SW 1271 (cell line): ENCODE data around the gene GJB6.

Experiments used
- DNase-seq, 2 experiments: peaks; one replicate each; lab custom pipeline; 2025; lab: John Stamatoyannopoulos, UW

Gene GJB6

DNA sequence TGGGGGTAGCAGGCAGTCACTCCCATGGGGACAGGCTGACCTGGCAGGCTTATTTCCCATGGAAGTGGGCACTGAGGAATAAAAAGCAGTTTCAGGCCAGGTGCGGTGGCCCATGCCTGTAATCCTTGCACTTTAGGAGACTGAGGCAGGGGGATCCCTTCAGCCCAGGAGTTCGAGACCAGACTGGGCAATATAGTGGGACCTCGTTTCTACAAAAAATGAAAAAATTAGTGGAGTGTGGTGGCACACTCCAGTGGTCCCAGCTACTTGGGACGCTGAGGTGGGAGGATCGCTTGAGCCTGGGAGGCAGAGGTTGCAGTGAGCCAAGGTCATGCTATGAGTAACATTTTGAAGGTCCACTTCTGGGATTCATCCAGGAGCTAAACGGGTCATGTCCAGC lies 45.3 kb downstream of the GJB6 start:
- DNase-seq = no peak

DNA sequence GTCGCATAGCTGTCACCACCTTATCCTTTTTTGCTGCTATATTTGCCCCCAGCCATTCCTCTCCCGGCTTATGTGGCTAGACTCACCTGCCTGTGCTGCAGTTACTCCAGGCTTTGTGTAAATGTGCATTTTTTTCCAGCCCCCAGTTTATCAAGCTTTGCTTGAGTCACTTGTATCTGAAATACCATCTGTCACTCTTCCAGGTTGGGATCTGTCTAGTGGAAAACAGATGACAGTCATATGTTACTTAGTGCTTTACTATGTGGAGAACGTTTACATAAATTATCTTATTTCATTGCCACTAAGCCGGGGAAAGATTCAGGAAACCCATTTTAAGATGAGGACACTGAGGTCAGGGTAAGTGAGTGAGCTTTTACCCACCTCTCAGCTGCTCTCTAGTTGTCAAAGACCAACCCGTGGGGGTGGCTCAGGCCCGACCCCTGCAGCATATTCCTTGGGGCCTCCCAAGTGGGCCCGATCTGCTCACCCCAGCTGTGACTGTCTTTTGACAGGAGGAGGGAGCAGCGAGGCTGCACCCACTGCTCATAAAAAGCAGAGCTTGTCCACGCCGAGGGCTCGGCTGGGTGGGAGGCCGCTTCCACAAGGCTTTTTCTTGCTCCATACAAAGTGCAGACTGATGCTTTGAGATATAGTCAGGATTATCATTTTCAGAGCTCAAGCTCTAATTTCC lies 46.6 kb downstream of the GJB6 start:
- DNase-seq = no peak

- peak in 1 of 2 experiments; percentile 61 for DNase-seq
Measured at GRCh38 chr13:20182231-20182846, 49.8 kb downstream of the GJB6 start.

- DNase-seq = no peak
Measured at GRCh38 chr13:20181188-20181587, 50.9 kb downstream of the GJB6 start.

GRCh38 chr13:20178156-20178555 lies 54.0 kb downstream of the GJB6 start:
- no peak for DNase-seq

DNA sequence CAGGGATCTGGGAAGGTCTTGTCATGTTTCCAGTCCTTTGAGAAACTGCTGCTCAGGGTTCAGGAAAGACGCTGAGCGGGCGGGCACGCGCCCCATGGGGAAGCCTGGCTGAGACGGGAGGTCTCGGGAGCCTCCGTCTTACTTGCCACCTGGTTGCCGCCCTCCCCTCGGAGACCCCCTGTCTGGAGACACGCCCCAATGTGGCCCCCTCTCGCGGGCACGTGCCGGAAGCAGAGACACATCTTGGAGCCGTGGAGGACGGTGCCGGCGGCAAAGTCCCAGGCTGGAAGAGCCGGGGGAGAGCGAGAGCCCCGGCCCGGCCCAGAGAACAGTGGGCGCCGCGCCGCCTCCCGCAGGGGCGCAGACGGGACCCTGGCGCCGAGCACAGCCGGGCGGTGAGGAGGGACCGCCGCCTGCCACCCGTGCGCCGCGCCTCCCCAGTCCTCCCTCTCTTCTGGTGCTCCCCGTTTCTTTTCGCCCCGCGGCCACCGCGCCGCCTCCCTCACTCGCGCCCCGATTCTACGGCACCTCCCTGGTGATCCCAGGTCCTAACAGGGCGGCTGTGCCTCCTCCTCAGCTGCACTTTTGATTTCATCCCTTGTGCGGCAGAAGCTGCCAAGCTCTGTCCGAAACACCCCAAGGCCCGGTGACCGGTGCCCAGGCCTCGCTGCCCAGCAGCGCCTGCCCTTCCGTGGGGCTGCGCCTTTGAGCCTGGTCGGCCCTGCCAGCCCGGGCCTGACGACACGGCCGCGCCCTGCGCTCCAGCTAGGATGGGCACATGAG lies 54.9 kb downstream of the GJB6 start:
- no peak for DNase-seq

DNA sequence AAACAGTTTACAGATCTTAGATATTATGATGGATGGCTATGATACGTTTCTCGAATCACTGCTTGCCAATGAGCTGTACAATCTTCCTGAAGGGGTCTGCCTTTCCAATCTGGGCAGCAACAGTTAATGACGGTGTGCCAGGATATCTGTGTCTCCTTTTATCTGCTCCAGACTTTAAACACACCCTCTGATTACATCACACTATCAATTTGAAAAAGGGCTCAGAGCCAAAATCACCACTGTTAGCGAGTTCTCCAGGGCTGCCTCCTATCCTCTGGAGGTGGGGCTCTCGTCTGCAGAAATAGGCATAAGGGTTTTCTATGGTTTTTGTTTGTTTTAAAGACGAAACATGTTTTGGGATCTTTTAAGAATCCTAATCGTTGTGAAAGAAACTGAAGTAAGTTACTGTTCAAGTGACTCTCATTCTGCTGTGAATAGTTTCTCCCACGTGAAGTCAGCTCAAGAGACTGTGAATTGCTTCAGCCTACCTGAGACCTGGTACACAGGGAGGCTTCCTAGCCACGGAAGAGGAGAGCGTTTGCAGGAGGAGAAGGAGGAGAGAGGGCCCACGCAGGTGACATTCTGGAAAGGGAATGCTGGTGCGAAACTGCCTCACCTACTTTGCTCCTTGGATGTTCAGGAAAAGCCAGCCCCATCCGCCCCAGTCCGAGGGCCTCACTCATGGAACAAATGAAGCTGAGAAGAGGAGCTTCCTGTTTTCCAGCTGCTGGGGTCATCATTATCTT lies 56.0 kb downstream of the GJB6 start:
- DNase-seq = no peak

DNA sequence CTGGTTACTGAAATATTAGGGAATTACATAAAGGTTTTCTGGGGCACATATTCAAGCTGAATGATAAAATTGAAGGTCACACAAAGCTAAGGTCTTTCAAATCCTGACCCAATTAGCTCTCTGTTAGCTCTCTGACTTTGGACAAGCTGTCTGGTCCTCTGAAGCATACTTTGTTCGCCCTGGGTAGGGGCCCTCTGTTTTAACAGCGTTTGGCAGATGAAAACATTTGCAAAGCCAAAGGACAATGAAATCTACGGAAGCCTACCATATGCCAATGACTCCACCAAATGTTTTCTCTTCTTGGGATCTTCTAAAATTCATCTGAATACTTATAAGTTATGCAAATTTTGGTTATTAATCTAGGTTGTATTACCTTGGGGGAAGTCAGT lies 56.7 kb downstream of the GJB6 start:
- no peak for DNase-seq

DNA sequence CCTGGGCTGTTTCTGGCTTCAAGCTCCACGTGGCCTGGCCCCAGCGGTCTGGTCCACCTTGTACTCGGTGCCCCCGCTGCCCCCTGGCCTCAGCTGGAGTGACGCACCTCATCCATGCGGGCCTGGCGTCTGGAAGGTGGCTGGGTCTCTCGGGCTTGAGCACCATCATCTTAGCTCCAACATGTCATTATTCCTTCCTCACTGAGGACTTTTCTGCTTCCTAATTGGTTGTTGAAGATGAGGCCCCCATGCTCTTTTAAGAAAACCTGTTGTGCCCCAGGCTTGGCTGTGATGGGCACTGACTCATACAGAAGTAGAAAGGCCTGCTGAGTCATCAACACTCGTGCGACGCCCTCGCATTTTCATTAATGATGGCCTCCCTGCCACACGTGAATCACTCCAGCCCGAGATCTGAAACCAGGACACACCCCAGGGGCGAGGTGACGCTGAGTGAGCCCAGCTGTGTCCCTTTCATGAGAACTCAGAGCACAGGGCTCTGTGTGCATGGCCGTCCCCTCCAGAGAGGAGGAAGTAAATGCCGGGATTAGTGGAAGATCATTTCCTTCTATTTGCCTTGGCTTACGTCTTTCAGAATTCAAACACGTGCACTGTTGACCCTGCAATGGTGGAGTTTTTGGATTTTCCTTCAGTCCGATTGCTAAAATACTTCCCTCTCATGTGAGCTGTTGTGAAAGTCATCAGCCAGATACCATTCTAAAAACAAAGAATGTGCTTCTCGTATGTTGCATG lies 57.3 kb downstream of the GJB6 start:
- DNase-seq = peak; percentile 30 to 68

DNA sequence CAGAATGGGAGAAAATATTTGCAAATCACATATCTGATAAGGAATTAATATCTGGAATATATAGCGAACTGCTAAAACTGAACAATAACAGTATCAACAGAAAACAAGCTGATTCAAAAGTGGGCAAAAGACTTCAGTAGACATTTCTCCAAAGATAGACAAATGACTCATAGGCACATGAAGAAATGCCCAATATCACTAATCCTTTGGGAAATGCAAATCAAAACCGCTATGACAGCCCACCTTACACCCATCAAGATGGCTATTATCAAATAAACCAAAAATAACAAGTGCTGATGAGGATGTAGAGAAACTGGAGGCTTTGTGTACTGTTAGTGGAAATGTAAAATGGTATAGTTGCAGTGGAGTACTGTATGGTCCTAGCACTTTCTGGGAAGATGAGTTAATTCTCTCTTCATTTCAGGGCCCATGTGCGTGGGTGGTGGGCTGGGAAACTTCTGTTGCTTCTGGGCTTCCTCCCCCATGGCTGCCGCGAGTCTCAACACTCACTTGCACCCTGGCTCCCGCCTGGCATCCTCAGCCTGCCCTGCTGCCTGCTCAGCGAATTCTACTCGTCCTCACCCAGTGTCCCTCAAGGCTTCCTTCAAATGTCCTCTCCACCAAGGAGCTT lies 58.9 kb downstream of the GJB6 start:
- DNase-seq = no peak
